ENCODE results near the gene PTRH1.

Gene PTRH1

DNA sequence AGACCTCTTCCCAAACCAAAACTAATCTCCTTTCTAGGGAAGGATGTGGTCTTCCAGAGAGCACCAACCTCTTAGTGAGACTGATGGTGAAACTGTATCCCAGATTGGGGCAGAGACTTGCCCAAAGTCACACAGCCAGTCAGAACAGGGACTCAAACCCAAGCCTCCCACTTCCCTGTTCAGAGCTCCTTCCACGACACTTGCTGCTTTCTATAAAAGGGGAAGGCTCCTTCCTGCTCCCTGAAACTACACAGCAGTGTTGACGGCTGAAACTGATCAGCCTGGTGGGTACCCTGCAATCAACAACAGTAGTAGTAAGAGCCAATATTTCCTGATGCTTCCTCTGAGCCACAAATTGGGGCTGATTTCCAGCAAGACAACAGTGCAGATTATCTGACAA lies 18.2 kb upstream of the PTRH1 start:
- DNase-seq, result no peak
- TF ChIP-seq POLR2A (IDR thresholded peaks at IDR 0.05; ENCODE audit: low read length), result no peak
- no peak for TF ChIP-seq GATA1 (IDR thresholded peaks at IDR 0.05; ENCODE audit: low read depth, low read length)

DNA sequence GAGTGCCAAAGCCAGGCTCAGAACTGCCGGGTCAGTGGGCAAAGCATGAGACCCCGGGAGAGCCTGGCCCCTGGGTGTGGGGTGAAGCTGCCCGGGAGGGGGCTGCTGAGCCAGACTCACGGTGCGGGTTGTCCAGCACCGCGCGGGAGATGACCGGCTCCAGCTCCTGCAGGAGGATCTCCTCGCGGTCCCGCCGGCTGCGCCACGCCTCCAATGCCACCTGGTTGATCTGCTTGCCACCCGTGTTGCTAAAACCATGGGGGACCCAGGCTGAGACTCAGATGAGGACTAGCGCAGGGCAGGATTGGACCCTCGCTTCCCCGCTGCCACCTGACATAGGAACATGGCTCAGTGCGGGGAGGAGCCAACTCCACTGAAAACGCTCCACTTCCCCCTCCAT lies 17.0 kb upstream of the PTRH1 start:
- TF ChIP-seq POLR2A (IDR thresholded peaks at IDR 0.05; ENCODE audit: low read length), result no peak
- TF ChIP-seq GATA1 (IDR thresholded peaks at IDR 0.05; ENCODE audit: low read depth, low read length), result no peak
- DNase-seq, result no peak

DNA sequence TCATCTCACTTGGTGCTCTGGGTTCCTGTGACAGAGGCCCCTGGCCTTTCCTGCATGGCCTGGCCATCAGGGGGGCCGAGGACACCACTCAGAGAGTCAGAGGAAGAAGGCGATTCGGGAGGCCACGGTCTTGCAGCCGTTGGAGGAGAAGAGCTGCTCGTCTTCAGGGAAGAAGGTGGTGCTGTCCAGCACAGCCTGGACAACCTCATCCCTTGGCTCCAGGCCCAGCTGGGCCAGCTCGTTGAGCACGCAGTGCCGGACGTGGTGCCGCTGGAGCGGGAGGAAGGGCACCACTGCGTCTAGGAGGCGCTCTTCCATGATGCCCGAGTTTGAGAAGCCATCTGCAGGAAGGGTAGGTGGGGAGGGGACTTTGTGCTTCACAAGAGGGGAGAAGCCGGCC lies 16.5 kb upstream of the PTRH1 start:
- no peak for DNase-seq
- TF ChIP-seq GATA1 (IDR thresholded peaks at IDR 0.05; ENCODE audit: low read depth, low read length) (no peak), POLR2A (IDR thresholded peaks at IDR 0.05; ENCODE audit: low read length) (no peak)

DNA sequence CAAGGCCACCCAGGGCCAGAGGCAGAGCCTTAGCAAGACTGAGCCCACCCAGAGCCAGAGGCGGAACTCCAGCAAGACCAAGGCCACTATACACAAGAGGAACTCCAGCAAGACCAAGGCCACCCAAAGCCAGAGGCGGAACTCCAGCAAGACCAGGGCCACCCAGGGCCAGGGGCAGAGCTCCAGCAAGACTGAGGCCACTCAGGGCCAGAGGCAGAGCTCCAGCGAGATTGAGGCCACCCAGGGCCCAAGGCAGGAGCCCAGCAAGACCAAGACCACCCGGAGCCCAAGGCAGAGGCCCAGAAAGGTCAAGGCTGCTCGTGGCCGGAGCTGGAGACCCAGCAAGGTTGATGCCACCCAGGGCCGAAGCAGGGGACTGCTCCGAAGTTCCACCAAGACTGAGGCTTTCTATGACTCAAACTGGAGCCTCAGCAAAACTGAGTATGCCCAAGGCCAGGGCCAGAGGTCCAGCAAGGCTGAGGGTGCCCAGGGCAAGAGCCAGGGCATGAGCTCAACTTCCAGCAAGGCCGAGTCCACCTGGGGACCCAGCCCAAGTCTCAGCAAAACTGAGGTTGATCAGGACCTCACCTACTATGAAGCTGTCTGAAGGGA lies 15.4 kb upstream of the PTRH1 start:
- no peak for DNase-seq
- no peak for TF ChIP-seq POLR2A (IDR thresholded peaks at IDR 0.05; ENCODE audit: low read length)
- no peak for TF ChIP-seq GATA1 (IDR thresholded peaks at IDR 0.05; ENCODE audit: low read depth, low read length)

DNA sequence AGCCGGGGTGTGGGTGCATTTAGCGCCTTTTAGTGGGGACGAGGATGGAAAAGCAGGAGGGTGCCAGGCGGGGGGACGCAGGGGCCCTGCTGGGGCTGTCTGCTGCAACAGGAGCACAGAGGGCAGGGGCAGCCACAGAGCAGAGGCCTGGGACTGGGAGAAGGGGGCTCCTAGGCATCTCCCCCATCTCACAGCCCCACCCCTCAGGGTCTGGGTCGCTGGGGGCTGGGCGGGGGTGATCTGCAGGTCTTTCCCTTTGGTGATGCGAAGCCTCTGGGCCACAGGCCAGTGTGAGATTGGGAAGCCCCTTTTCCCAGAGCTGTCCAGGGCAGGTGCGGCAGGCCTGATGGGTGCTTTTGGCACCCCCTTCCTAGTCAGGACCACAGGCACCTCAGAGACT lies 14.8 kb upstream of the PTRH1 start:
- no peak for DNase-seq
- TF ChIP-seq GATA1 (IDR thresholded peaks at IDR 0.05; ENCODE audit: low read depth, low read length) (no peak), POLR2A (IDR thresholded peaks at IDR 0.05; ENCODE audit: low read length) (no peak)

- TF ChIP-seq GATA1 (IDR thresholded peaks at IDR 0.05; ENCODE audit: low read depth, low read length) (no peak), POLR2A (IDR thresholded peaks at IDR 0.05; ENCODE audit: low read length) (no peak)
- DNase-seq, result no peak
These were observed 14.2 kb upstream of the PTRH1 start for GRCh38 chr9:127729522-127730256.

GRCh38 chr9:127728808-127729207 lies 13.3 kb upstream of the PTRH1 start:
- TF ChIP-seq POLR2A (IDR thresholded peaks at IDR 0.05; ENCODE audit: low read length) (no peak), GATA1 (IDR thresholded peaks at IDR 0.05; ENCODE audit: low read depth, low read length) (no peak)

DNA sequence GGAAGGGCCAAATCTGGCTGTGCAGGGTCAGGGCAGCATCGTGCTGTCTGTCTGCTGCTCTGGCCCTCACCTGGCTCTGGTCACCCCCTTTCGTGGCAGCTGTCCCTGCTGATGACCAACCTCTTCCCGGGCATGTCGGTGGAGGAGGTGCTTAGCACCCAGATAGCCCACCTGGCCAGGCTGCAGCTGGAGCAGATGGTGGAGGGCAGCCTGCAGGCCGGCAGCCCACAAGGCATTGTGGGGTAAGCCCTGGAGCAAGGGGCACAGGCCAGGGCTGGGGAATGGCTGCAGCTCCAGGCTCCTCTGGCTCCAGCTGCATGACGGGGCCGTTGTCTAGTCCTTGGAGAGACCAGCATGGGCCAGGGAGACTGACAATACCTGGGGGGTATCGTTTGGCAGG lies 11.4 kb upstream of the PTRH1 start:
- TF ChIP-seq GATA1 (IDR thresholded peaks at IDR 0.05; ENCODE audit: low read depth, low read length) (no peak), POLR2A (IDR thresholded peaks at IDR 0.05; ENCODE audit: low read length) (no peak)
- DNase-seq, result no peak

More at GRCh38 chr9:127728808-127729207, 13.3 kb upstream of the PTRH1 start:
- DNase-seq, result no peak

- TF ChIP-seq POLR2A (IDR thresholded peaks at IDR 0.05; ENCODE audit: low read length), result no peak
- no peak for TF ChIP-seq GATA1 (IDR thresholded peaks at IDR 0.05; ENCODE audit: low read depth, low read length)
- DNase-seq, result no peak
These were observed 8.5 kb upstream of the PTRH1 start for GRCh38 chr9:127724012-127724411.

DNA sequence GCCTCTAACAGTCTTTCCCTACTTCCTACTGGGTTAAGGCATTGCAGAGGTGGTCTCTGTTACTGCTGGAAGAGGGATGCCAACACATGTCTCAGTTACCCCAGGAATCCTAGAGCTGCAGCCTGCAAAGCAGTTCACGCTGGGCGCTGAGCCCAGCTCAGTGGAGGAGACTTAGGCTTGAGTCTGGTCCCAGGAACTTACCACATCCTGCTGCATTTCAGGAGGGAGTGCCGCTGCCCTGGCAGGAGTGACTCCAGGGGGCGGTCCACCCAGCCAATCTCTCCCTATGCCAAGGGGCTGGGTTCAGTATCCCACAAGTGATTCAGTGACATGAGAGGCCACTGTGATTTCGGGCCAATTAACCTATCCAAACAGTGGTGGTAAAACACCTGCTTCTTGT lies 8.0 kb upstream of the PTRH1 start:
- no peak for DNase-seq
- TF ChIP-seq POLR2A (IDR thresholded peaks at IDR 0.05; ENCODE audit: low read length) (no peak), GATA1 (IDR thresholded peaks at IDR 0.05; ENCODE audit: low read depth, low read length) (no peak)

DNA sequence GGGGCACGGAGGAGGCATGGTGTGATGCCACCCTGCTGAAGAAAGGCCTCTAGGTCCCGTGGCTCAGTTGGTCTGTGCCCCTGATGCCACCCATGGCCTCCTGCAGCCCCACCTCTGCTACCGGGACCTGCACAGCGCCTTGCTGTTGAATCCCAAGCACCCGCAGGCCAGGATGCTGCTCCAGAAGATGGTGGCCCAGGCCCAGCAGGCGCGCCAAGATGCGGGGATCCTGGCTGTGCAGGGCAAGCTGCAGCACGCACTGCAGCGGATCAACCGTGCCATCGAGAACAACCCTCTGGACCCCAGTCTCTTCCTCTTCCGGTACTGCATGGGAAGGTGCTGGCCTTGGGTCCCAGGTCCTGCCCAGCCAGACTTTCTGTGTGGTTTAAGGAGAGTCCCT lies 7.5 kb upstream of the PTRH1 start:
- DNase-seq, result no peak
- TF ChIP-seq GATA1 (IDR thresholded peaks at IDR 0.05; ENCODE audit: low read depth, low read length) (no peak), POLR2A (IDR thresholded peaks at IDR 0.05; ENCODE audit: low read length) (no peak)

GRCh38 chr9:127722055-127722745 lies 6.7 kb upstream of the PTRH1 start:
- no peak for DNase-seq
- TF ChIP-seq POLR2A (IDR thresholded peaks at IDR 0.05; ENCODE audit: low read length) (no peak), GATA1 (IDR thresholded peaks at IDR 0.05; ENCODE audit: low read depth, low read length) (no peak)

DNA sequence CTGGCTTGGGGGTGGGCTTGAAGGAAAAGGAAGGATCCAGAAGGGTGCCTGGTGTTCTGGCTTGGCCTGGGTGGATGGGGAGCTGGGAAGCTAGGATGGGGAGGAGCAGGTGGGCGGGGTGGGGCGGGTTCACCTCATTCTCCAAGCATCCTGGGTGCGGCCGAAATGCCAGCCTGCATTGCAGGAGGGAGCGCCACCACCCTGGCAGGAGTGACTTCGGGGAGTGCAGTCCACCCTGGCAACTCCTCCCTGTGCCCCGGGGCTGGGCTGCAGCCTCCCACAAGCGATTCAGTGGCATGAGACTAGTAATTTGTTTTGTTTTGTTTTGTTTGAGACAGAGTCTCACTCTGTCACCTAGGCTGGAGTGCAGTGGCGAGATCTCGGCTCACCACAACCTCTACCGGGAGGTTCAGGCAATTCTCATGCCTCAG lies 5.9 kb upstream of the PTRH1 start:
- no peak for TF ChIP-seq GATA1 (IDR thresholded peaks at IDR 0.05; ENCODE audit: low read depth, low read length)
- no peak for TF ChIP-seq POLR2A (IDR thresholded peaks at IDR 0.05; ENCODE audit: low read length)
- DNase-seq, result no peak

DNA sequence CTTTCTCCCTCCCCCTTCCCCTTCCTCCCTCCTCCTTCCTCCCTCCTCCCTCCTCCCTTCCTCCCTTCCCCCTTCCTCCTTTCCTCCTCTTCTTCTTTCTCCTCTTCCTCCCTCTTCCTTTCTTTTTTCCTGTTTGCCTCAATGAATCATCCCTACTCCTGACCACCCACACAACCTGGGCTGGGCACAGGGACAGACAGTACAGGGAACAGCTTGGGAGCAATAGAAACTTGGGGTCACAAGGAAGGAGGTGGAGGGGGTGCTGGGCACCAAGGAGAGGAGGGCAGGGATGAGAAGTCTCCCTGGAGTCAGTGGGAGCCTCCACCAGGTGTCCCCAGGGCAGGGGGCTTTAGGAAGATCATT lies 5.4 kb upstream of the PTRH1 start:
- TF ChIP-seq POLR2A (IDR thresholded peaks at IDR 0.05; ENCODE audit: low read length) (no peak), GATA1 (IDR thresholded peaks at IDR 0.05; ENCODE audit: low read depth, low read length) (no peak)
- DNase-seq, result no peak
